Neuronal stem cell (in vitro differentiated cells): ENCODE results near the gene TMX4. TPM values are rescaled to one million over a fixed set of nuclear protein-coding genes. Genes with fewer than 3 reads are reported as not detected.

Experiments used
- DNase-seq: peaks from one replicate; pipeline ENCODE4 v3.0.0-alpha.2; 2013; ENCODE audit warnings: low spot score
- H2AFZ ChIP-seq: one replicate; pipeline ENCODE4 v1.6.1; 2013; ENCODE audit warnings: mild to moderate bottlenecking, low read length, inconsistent platforms
- H2AK5ac ChIP-seq: 2 replicates; pipeline ENCODE4 v1.6.1; 2013; ENCODE audit warnings: low read depth, mild to moderate bottlenecking, inconsistent platforms, low read length, moderate library complexity, mixed read lengths
- H2BK120ac ChIP-seq: 2 replicates; pipeline ENCODE4 v1.6.1; 2013; ENCODE audit warnings: low read depth, mild to moderate bottlenecking, inconsistent platforms, low read length, moderate library complexity, mixed read lengths
- H2BK12ac ChIP-seq: one replicate; pipeline ENCODE4 v1.6.1; 2013; ENCODE audit warnings: low read length, inconsistent platforms
- H2BK15ac ChIP-seq: 2 replicates; pipeline ENCODE4 v1.6.1; 2013; ENCODE audit warnings: mild to moderate bottlenecking, low read length, inconsistent platforms, mixed read lengths
- H2BK5ac ChIP-seq: one replicate; pipeline ENCODE4 v1.6.1; 2013; ENCODE audit warnings: inconsistent platforms, mild to moderate bottlenecking, low read length, moderate library complexity
- H3K14ac ChIP-seq: one replicate; pipeline ENCODE4 v1.6.1; 2013; ENCODE audit warnings: low read length, inconsistent platforms
- H3K18ac ChIP-seq: 2 replicates; pipeline ENCODE4 v1.6.1; 2013; ENCODE audit warnings: low read length, inconsistent platforms
- H3K23ac ChIP-seq: 2 replicates; pipeline ENCODE4 v1.6.1; 2013; ENCODE audit warnings: low read depth, mild to moderate bottlenecking, mixed read lengths, low read length, inconsistent platforms; ENCODE audit not compliant: poor library complexity
- H3K27ac ChIP-seq: replicated peaks from 3 replicates; pipeline ENCODE4 v1.5.1; 2013; ENCODE audit warnings: low read length, inconsistent platforms
- H3K27me3 ChIP-seq, 3 experiments: 2 replicates each; pipeline ENCODE4 v1.6.1; 2013; ENCODE audit warnings: low read length in 3 of 3, mild to moderate bottlenecking in 2 of 3, inconsistent platforms in 1 of 3, low read depth in 1 of 3, mixed read lengths in 1 of 3, moderate library complexity in 1 of 3; ENCODE audit not compliant: control insufficient read depth in 3 of 3, insufficient read depth in 3 of 3
- H3K36me3 ChIP-seq, 2 donors: replicated peaks in 1 of 2; 2 replicates each; pipeline ENCODE4 v1.6.1; 2013; ENCODE audit warnings: low read length in 2 of 2; ENCODE audit not compliant: control insufficient read depth in 2 of 2, insufficient read depth in 2 of 2
- H3K4ac ChIP-seq: 2 replicates; pipeline ENCODE4 v1.6.1; 2013; ENCODE audit warnings: inconsistent platforms, mild to moderate bottlenecking, low read length, moderate library complexity
- H3K4me1 ChIP-seq, 2 donors: 1 replicate in 1 of 2; 2 replicates in 1 of 2; pipeline ENCODE4 v1.6.1; 2013; ENCODE audit warnings: low read length in 2 of 2, low read depth in 1 of 2; ENCODE audit not compliant: control insufficient read depth in 2 of 2, insufficient read depth in 1 of 2
- H3K4me2 ChIP-seq: one replicate; pipeline ENCODE4 v1.6.1; 2013; ENCODE audit warnings: mild to moderate bottlenecking, low read length, inconsistent platforms; ENCODE audit not compliant: insufficient read depth, poor library complexity, severe bottlenecking
- H3K4me3 ChIP-seq, 2 donors: 2 replicates each; pipeline ENCODE4 v1.5.1; 2013; ENCODE audit warnings: low read length in 2 of 2, mild to moderate bottlenecking in 2 of 2, inconsistent platforms in 1 of 2, moderate library complexity in 1 of 2
- H3K79me1 ChIP-seq: one replicate; pipeline ENCODE4 v1.6.1; 2013; ENCODE audit warnings: low read depth, mild to moderate bottlenecking, inconsistent platforms, low read length, moderate library complexity
- H3K9ac ChIP-seq: one replicate; pipeline ENCODE4 v1.6.1; 2013; ENCODE audit warnings: mild to moderate bottlenecking, low read depth, low read length, inconsistent platforms; ENCODE audit not compliant: poor library complexity
- H3K9me3 ChIP-seq, 2 donors: replicated peaks in 1 of 2; 2 replicates each; pipeline versions ENCODE3 to v1.6.1; 2013; ENCODE audit warnings: low read length in 2 of 2, mild to moderate bottlenecking in 2 of 2, inconsistent platforms in 1 of 2, low read depth in 1 of 2, mixed read lengths in 1 of 2, moderate library complexity in 1 of 2; ENCODE audit not compliant: control insufficient read depth in 2 of 2, insufficient read depth in 1 of 2
- H4K8ac ChIP-seq: one replicate; pipeline ENCODE4 v1.6.1; 2013; ENCODE audit warnings: low read depth, mild to moderate bottlenecking, inconsistent platforms, low read length, moderate library complexity
- H4K91ac ChIP-seq: one replicate; pipeline ENCODE4 v1.6.1; 2013; ENCODE audit warnings: low read length, low read depth, mild to moderate bottlenecking, inconsistent platforms; ENCODE audit not compliant: poor library complexity
- WGBS, 2 donors: extraction: QIAGEN DNeasy Blood & Tissue Kit; methylation state at CpG; one replicate each; pipeline ENCODE4 v1.1.7; 2013; ENCODE audit warnings: missing lambda C conversion rate in 2 of 2, mixed read lengths in 1 of 2; ENCODE audit not compliant: insufficient read length in 2 of 2, insufficient replicate concordance in 1 of 2; ENCODE audit errors: extremely low coverage in 2 of 2; 5-methylcytosine and 5-hydroxymethylcytosine counted together
- polyA plus RNA-seq, 2 experiments: library from polyadenylated mRNA; stranded (reverse); fragments of 200-250 nt; gene quantifications; one replicate each; pipeline ENCODE4 v1.2.3, GENCODE V29; 2013

The TMX4 gene, protein sequence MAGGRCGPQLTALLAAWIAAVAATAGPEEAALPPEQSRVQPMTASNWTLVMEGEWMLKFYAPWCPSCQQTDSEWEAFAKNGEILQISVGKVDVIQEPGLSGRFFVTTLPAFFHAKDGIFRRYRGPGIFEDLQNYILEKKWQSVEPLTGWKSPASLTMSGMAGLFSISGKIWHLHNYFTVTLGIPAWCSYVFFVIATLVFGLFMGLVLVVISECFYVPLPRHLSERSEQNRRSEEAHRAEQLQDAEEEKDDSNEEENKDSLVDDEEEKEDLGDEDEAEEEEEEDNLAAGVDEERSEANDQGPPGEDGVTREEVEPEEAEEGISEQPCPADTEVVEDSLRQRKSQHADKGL
- polyA plus RNA-seq (2013, experiment 1 of 2): 12.0 TPM
- polyA plus RNA-seq (2013, experiment 2 of 2): 11.9 TPM

DNA sequence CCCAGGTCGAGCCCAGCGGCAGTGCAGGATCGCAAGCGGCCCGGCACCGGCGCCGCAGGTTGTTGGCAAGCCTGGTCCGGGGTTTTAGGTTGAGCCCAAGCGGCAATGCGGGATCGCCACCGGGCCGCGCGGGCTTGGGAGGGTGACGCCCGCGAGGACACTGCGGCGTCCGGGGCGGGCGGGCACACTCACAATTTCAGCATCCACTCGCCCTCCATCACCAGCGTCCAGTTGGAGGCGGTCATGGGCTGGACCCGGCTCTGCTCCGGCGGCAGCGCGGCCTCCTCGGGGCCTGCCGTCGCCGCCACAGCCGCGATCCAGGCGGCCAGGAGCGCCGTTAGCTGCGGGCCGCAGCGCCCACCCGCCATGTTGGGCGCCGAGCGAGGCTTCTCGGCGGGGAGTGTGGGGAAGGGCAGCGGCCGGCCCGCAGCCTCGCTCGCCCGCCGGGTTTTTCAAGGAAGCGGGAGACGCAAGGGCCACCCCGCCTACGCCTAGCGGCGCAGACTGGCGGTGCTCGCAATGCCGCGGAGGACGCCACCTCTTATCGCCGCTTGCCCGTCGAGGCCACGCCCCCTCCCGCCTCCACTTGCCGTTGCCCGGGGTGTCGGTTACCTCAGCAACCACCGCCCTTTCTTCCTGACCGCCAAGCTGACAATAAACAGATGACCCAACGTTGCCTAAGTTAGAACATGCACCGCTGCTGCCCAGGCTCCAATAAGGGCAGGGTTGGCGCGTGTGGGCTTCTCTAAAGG is at the start of gene TMX4:
Gene TMX4 (minus strand): TSS at position 516 of the 752 bp plus-strand sequence. CDS start 148 bp downstream, at position 368.
- H3K4ac ChIP-seq: no peak within 1 kb of the TSS
- H3K18ac ChIP-seq: peak within 1 kb of the TSS; percentile 98

GRCh38 chr20:8067082-8067481 is 47.5 kb upstream of the TMX4 start:
- Histone ChIP-seq H3K79me1 (no peaks in the 10 kb centered on the region), H3K4ac (no peak overlapping the region), H2AFZ (no peak overlapping the region), H2BK12ac (no peak overlapping the region), H2AK5ac (no peak overlapping the region), H2BK120ac (no peak overlapping the region), H4K91ac (no peak overlapping the region), H3K27me3 (no peaks in the 10 kb centered on the region), H2BK15ac (no peak overlapping the region), H3K23ac (no peak overlapping the region), H2BK5ac (no peak overlapping the region), H3K9ac (no peak overlapping the region), H4K8ac (no peak overlapping the region), H3K4me3 (no peak overlapping the region), H3K18ac (no peak overlapping the region), H3K4me2 (no peak overlapping the region), H3K14ac (no peak overlapping the region), H3K9me3 (no peaks in the 10 kb centered on the region), H3K4me1 (no peaks in the 10 kb centered on the region), H3K36me3 (no peaks in the 10 kb centered on the region), H3K27ac (no peak overlapping the region)
- WGBS, 2 donors: no CpG with 5 or more reads among the region's 5 CpGs
- no peak for DNase-seq

More for the DNA sequence above, at the start of gene TMX4:
- H3K4me3 ChIP-seq: peak within 1 kb of the TSS; percentile 56 to 92
- H3K27me3 ChIP-seq: no peaks in the 10 kb centered on the region
- whole genome bisulfite sequencing, 2 donors: no CpG with 5 or more reads among the region's 83 CpGs
- peak within 1 kb of the TSS; percentile 94 for H4K8ac ChIP-seq
- H2AK5ac ChIP-seq: no peak within 1 kb of the TSS
- H3K36me3 ChIP-seq: no peaks in the 10 kb centered on the region
- peak within 1 kb of the TSS; percentile 99 for H2AFZ ChIP-seq
- H3K14ac ChIP-seq: peak within 1 kb of the TSS; percentile 98
- DNase-seq: peak; percentile 92
- H3K4me1 ChIP-seq: peaks cover 4 to 9% of the 10 kb centered on the region in 2 donors
- peak within 1 kb of the TSS; percentile 58 for H2BK120ac ChIP-seq
- H3K23ac ChIP-seq: peak within 1 kb of the TSS; percentile 99
- no peaks in the 10 kb centered on the region for H3K9me3 ChIP-seq
- H3K27ac ChIP-seq: peak within 1 kb of the TSS; percentile 96
- H2BK12ac ChIP-seq: no peak within 1 kb of the TSS
- peak within 1 kb of the TSS; percentile 97 for H3K9ac ChIP-seq
- H3K79me1 ChIP-seq: no peaks in the 10 kb centered on the region
- peak within 1 kb of the TSS; percentile 85 for H3K4me2 ChIP-seq
- peak within 1 kb of the TSS; percentile 80 for H2BK5ac ChIP-seq
- H4K91ac ChIP-seq: peak within 1 kb of the TSS; percentile 23
- peak within 1 kb of the TSS; percentile 87 for H2BK15ac ChIP-seq

DNA sequence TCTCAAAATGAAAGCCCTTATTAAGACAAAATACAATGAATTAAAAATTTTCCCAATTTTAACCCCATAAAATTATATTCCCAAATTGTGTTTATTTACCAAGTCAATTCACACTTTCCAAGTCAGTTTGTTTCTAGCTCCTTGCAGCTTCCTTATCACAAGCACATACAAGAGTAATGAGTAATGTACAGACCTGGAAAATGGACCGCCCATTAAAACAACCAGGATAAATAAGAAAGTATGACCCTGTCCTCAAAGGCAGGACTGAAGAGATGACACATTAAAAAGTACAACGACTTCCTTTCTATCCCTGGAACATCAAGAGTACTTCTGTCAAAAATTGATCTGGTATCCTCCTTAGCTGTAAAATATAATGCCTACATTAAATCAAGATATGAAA is 47.1 kb upstream of the TMX4 start:
- H2BK15ac ChIP-seq: no peak overlapping the region
- no peak overlapping the region for H4K91ac ChIP-seq
- no peak overlapping the region for H2AFZ ChIP-seq
- H3K27ac ChIP-seq: no peak overlapping the region
- H3K4ac ChIP-seq: no peak overlapping the region
- no peak overlapping the region for H3K4me2 ChIP-seq
- no peak overlapping the region for H2BK12ac ChIP-seq
- H4K8ac ChIP-seq: no peak overlapping the region
- H3K14ac ChIP-seq: no peak overlapping the region
- no peaks in the 10 kb centered on the region for H3K36me3 ChIP-seq
- H3K27me3 ChIP-seq: no peaks in the 10 kb centered on the region
- no peak overlapping the region for H2BK120ac ChIP-seq
- no peak overlapping the region for H3K18ac ChIP-seq
- H3K9me3 ChIP-seq: no peaks in the 10 kb centered on the region
- no peak for DNase-seq
- H2BK5ac ChIP-seq: no peak overlapping the region
- H3K23ac ChIP-seq: no peak overlapping the region
- no CpG with 5 or more reads among the region's 2 CpGs for WGBS, 2 donors
- no peaks in the 10 kb centered on the region for H3K79me1 ChIP-seq
- no peak overlapping the region for H2AK5ac ChIP-seq
- H3K4me3 ChIP-seq: no peak overlapping the region
- no peak overlapping the region for H3K9ac ChIP-seq
- no peaks in the 10 kb centered on the region for H3K4me1 ChIP-seq

DNA sequence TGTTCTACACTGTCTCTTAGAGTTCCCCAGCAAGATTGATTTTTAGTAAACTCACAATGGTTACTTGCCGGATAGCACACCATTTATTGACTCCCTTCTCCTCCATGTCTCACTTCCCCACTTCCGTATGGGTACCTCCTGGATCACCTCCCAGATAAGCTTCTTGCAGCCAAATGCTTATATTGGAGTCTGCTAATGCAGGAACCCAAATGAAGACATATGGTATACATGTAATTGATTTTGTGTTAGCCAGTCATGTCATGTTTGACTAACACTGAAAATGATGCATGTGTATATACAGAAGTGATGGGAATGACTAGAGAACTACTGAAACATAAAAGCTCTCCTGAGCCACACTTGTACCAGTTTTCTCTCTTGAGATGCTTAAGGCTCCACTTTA is 46.1 kb upstream of the TMX4 start:
- H2BK5ac ChIP-seq: no peak overlapping the region
- no peak overlapping the region for H4K8ac ChIP-seq
- WGBS, 2 donors: no CpG with 5 or more reads among the region's 2 CpGs

More for the DNA sequence above, 46.1 kb upstream of the TMX4 start:
- Histone ChIP-seq H2BK120ac (no peak overlapping the region), H2AK5ac (no peak overlapping the region), H3K79me1 (no peaks in the 10 kb centered on the region), H3K23ac (no peak overlapping the region), H2AFZ (no peak overlapping the region), H3K27me3 (no peaks in the 10 kb centered on the region), H3K18ac (no peak overlapping the region), H3K36me3 (no peaks in the 10 kb centered on the region), H3K9me3 (no peaks in the 10 kb centered on the region), H3K4me3 (no peak overlapping the region), H2BK15ac (no peak overlapping the region), H3K4ac (no peak overlapping the region), H3K9ac (no peak overlapping the region), H2BK12ac (no peak overlapping the region), H3K4me2 (no peak overlapping the region), H3K4me1 (no peaks in the 10 kb centered on the region), H3K27ac (no peak overlapping the region), H4K91ac (no peak overlapping the region), H3K14ac (no peak overlapping the region)
- DNase-seq: no peak
